ENCODE data around the gene PRPF40A.
"Not testable (repeated sequence)": the region's sequence is repeated elsewhere in the genome, so short reads cannot be mapped to it uniquely, and the experiment has no call there.

Gene PRPF40A

DNA sequence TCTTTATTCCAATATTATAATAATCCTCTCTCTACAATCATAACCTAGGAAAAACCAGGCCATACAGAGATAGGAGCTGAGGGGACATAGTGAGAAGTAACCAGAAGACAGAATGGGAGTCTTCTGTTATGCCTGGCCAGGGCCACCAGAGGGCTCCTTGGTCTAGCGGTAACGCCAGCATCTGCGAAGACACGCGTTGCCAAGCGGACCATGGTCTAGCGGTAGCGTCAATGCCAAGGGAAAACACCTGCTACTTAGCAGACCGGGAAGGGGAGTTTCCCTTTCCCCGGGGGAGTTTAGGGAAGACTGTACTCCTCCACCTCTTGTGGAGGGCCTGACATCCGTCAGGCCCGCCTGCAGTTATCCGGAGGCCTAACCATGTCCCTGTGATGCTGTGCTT, 37.8 kb upstream of the PRPF40A start:
- peak; percentile 15 for DNase-seq (ENCODE audit: low read depth)
- no peak overlapping the region for H3K4me3 ChIP-seq (ENCODE audit: low read depth, low read length)
- TF ChIP-seq, protein P1, sequence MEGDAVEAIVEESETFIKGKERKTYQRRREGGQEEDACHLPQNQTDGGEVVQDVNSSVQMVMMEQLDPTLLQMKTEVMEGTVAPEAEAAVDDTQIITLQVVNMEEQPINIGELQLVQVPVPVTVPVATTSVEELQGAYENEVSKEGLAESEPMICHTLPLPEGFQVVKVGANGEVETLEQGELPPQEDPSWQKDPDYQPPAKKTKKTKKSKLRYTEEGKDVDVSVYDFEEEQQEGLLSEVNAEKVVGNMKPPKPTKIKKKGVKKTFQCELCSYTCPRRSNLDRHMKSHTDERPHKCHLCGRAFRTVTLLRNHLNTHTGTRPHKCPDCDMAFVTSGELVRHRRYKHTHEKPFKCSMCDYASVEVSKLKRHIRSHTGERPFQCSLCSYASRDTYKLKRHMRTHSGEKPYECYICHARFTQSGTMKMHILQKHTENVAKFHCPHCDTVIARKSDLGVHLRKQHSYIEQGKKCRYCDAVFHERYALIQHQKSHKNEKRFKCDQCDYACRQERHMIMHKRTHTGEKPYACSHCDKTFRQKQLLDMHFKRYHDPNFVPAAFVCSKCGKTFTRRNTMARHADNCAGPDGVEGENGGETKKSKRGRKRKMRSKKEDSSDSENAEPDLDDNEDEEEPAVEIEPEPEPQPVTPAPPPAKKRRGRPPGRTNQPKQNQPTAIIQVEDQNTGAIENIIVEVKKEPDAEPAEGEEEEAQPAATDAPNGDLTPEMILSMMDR (IDR thresholded peaks at IDR 0.05; ENCODE audit: insufficient read depth, low read depth, low read length, missing control alignments), result peak; percentile 17

DNA sequence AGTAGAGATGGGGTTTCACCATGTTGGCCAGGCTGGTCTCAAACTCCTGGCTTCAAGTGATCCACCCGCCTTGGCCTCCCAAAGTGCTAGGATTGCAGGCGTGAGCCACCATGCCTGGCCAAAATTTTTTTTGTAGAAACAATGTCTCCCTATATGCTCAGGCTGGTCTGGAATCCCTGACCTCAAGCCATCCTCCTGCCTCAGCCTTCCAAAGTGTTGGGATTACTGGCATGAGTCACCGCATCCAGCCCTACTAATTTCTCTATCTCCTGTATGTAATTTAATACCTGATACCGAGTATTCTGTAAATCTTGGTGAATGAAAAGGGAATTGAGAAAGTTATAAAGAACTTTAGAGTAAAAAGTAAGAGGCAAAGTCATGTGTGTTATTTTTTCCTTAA, 30.5 kb upstream of the PRPF40A start:
- DNase-seq (ENCODE audit: low read depth); H3K4me3 ChIP-seq (ENCODE audit: low read depth, low read length): not testable (repeated sequence)

DNA sequence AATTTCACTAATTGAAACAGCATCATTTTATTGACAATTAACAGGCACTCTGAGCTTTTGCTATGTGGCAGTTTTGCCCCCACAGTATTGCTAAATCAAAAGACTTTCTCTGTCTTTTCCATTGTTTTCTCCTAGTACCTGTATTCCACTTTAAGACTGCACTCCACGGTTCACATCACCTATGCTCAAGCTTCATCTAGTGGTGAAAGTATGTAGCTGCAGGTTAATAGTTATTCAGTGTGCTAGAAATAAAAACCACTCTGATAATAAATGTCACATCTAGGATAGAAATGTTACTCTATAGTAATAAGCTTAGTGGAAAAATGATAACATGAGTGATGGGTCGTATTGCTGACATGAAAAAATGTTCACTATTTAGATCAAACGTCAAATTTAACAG, 25.7 kb upstream of the PRPF40A start:
- H3K4me3 ChIP-seq (ENCODE audit: low read depth, low read length), result no peak overlapping the region
- TF ChIP-seq, protein P1 (IDR thresholded peaks at IDR 0.05; ENCODE audit: insufficient read depth, low read depth, low read length, missing control alignments), result peak; percentile 42
- DNase-seq (ENCODE audit: low read depth), result peak; percentile 10

DNA sequence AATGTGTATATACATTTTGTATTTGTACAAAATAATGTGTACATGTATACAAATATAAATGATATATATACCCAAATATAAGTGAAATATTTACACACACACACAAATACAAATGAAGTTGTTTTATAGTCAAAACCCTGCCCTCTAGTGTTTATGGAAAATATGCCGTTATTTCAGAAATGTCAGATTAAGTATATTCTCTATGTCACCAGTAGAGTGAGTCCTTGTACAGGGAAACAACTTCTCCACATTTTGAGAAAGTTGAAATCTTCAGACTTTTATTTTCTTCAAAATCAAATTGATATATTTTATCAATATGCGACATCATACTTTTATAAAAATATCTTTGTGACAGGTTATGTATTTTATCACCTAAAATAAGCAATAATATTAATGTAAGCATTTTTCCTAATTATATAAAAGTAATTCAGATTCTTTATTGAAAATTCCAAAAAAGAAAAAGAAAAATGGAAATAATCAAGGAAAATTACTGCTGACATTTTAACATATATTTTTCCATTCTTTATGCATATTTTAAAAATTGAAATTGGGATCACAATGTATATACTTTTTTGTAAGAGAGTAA, 23.6 kb upstream of the PRPF40A start:
- peak; percentile 62 for DNase-seq (ENCODE audit: low read depth)
- H3K4me3 ChIP-seq (ENCODE audit: low read depth, low read length), result no peak overlapping the region
- TF ChIP-seq, protein P1 (IDR thresholded peaks at IDR 0.05; ENCODE audit: insufficient read depth, low read depth, low read length, missing control alignments), result peak; percentile 63

DNA sequence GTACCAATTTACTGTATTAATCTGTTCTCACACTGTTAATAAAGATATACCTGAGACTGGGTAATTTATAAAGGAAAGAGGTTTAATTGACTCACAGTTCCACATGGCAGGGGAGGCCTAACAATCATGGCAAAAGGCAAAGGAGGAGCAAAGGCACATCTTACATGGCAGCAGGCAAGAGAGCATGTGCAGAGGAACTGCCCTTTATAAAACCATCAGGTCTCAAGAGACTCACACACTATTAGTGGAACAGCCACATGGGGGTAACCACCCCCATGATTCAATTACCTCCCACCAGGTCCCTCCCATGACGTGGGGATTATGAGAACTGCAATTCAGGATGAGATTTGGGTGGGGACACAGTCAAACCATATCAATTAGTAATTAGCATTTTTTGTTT, 22.4 kb upstream of the PRPF40A start:
- H3K4me3 ChIP-seq (ENCODE audit: low read depth, low read length); DNase-seq (ENCODE audit: low read depth): not testable (repeated sequence)

DNA sequence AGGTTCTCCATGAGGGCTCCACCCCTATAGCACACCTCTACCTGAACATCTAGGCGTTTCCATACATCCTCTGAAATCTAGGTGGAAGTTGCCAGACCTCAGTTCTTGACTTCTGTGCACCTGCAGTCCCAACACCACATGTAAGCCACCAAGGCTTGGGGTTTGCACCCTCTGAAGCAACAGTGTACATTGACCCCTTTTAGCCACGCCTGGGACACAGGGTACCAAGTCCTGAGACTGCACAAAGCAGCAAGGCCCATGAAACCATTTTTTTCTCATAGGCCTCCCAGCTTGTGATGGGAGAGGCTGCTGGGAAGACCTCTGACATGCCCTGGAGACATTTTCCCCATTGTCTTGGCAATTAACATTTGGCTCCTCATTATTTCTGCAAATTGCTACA, 21.2 kb upstream of the PRPF40A start:
- no peak for DNase-seq (ENCODE audit: low read depth)
- TF ChIP-seq, protein P1 (IDR thresholded peaks at IDR 0.05; ENCODE audit: insufficient read depth, low read depth, low read length, missing control alignments), result no peak
- H3K4me3 ChIP-seq (ENCODE audit: low read depth, low read length), result no peak overlapping the region

DNA sequence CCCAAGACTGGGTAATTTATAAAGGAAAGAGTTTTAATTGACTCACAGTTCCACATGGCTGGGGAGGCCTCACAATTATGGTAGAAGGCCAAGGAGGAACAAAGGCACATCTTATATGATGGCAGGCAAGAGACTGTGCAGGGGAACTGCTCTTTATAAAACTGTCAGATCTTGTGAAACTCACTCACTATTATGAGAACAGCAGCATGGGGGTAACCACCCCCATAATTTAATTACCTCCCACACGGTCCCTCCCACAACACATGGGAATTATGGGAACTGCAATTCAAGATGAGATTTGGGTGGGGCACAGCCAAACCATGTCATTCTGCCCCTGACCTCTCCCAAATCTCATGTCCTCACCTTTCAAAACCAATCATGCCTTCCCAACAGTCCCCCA, 20.2 kb upstream of the PRPF40A start:
- not testable (repeated sequence) for H3K4me3 ChIP-seq (ENCODE audit: low read depth, low read length)

DNA sequence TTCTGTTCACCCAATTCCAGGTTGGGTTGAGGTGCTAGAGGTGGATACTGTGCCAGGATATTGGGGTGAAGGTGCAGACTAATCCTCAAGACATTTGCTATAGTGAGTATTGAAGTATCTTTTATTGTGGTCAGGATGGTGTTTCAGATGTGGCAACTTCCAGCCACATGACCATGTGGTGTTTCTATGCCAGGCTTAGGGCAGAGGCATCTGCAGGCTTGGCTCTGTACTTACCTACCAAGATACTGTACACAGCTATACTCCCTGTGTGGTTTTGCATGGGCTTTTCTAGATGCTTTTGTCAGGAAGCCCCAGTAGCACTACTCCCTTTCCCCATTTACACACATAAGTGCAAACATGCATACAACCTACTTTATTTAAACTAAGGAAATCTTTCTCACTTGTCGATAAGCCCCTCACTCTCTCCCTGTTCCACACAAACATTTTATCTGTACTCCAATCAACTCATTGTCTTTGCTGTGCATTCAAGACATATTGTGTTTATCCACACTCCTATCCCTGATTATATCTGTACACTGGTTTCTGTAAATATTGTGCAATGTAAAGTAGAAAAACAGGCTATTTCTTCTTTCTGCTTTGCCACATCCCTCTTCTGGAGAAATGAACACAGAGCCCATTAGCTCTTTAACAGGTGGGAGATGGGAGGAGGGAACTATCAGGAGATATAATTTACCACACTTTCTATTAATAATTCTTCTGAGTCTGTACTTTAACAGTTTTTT, 13.5 kb upstream of the PRPF40A start:
- TF ChIP-seq, protein P1 (IDR thresholded peaks at IDR 0.05; ENCODE audit: insufficient read depth, low read depth, low read length, missing control alignments), result no peak
- H3K4me3 ChIP-seq (ENCODE audit: low read depth, low read length), result no peak overlapping the region
- peak; percentile 35 for DNase-seq (ENCODE audit: low read depth)

More for the DNA sequence above, 20.2 kb upstream of the PRPF40A start:
- DNase-seq (ENCODE audit: low read depth), result not testable (repeated sequence)

Measured in GM12865 (cell line).